Stimulated activated CD4-positive, alpha-beta T cell treated with anti-CD3 and anti-CD28 coated beads, TNF-alpha, amount 100 ng/mL, for 24 hours (primary cell): ENCODE data around the gene SETBP1.
A peak's percentile ranks its signal among the peaks of the same experiment; 100 is the strongest.

Experiments used
- DNase-seq, 3 experiments: peaks; one replicate each; pipeline ENCODE4 v3.0.0-alpha.2; 2020; ENCODE audit warnings: low read depth in 3 of 3

SETBP1 gene

GRCh38 chr18:44679056-44679913, 1.4 kb upstream of the SETBP1 start:
- peak; percentile 55 to 76 (median 57) for DNase-seq

- DNase-seq, result peak in 1 of 3 experiments; percentile 39
Observed at GRCh38 chr18:44679914-44680272, 795 bp upstream of the SETBP1 start.

GRCh38 chr18:44681076-44681970, 635 bp downstream of the SETBP1 start:
- DNase-seq, result no peak

- DNase-seq, result no peak
Observed at GRCh38 chr18:44682201-44682870, 1.6 kb downstream of the SETBP1 start.

- DNase-seq, result no peak
Observed at GRCh38 chr18:44682871-44683221, 2.2 kb downstream of the SETBP1 start.

- DNase-seq, result no peak
Observed at GRCh38 chr18:44683556-44683955, 2.9 kb downstream of the SETBP1 start.

- DNase-seq, result no peak
Observed at GRCh38 chr18:44685296-44685695, 4.6 kb downstream of the SETBP1 start.

- DNase-seq, result no peak
Observed at GRCh38 chr18:44686156-44686555, 5.5 kb downstream of the SETBP1 start.

- DNase-seq, result no peak
Observed at GRCh38 chr18:44687421-44687820, 6.7 kb downstream of the SETBP1 start.

- DNase-seq, result no peak
Observed at GRCh38 chr18:44689736-44690135, 9.0 kb downstream of the SETBP1 start.

GRCh38 chr18:44691148-44691925, 10.6 kb downstream of the SETBP1 start:
- no peak for DNase-seq

GRCh38 chr18:44693030-44693784, 12.5 kb downstream of the SETBP1 start:
- DNase-seq, result no peak

GRCh38 chr18:44695503-44695902, 14.8 kb downstream of the SETBP1 start:
- no peak for DNase-seq

GRCh38 chr18:44696892-44697291, 16.2 kb downstream of the SETBP1 start:
- no peak for DNase-seq

GRCh38 chr18:44697315-44697714, 16.6 kb downstream of the SETBP1 start:
- DNase-seq, result no peak

GRCh38 chr18:44698518-44698917, 17.8 kb downstream of the SETBP1 start:
- DNase-seq, result no peak

GRCh38 chr18:44699572-44700261, 19.0 kb downstream of the SETBP1 start:
- no peak for DNase-seq

GRCh38 chr18:44700652-44701051, 20.0 kb downstream of the SETBP1 start:
- DNase-seq, result no peak

- no peak for DNase-seq
Observed at GRCh38 chr18:44701227-44701626, 20.5 kb downstream of the SETBP1 start.

- no peak for DNase-seq
Observed at GRCh38 chr18:44702594-44702993, 21.9 kb downstream of the SETBP1 start.
